Activated CD4-positive, alpha-beta T cell treated with anti-CD3 and anti-CD28 coated beads, Interleukin-2, amount 50 U/mL, for 24 hours (primary cell): Measurements from ENCODE around the gene TMEM255B.

Experiments used
- DNase-seq, 2 donors: peaks; one replicate each; pipeline ENCODE4 v3.0.0-alpha.2; 2020; ENCODE audit warnings: low read depth in 1 of 2, low spot score in 1 of 2

The TMEM255B gene

DNA sequence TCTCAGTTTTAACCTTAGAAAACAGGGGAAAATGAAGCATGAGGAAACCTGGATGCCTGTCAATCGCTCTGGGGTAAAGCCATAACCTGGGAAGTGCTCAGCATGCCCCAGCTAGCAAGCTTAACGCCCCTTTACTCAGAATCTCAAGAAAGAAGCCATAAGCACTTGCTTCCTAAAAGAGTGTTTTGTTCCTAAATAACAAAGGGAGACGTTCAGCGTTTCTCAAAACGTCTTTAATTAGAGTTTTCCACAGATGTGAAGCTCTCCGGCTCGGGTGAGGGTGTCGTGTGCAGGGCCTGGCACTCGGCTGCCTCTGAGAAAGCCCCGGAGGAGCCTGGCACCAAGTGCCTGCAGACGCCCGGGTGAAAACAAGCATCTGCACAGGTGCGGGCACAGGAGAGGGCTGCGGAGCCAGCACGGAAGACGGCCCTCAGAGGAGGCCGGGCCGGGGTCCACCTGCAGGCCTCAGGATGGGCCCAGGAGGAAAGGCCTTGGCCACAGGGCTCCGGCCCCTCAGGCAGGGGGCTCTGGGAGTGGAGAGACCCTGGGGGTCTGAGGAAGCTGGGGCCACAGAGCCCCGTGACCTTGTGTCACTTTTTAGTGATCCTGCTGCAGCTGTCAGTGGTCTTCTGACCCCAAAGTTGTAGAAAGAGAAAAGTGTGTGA is 98.6 kb downstream of the TMEM255B start:
- no peak for DNase-seq

DNA sequence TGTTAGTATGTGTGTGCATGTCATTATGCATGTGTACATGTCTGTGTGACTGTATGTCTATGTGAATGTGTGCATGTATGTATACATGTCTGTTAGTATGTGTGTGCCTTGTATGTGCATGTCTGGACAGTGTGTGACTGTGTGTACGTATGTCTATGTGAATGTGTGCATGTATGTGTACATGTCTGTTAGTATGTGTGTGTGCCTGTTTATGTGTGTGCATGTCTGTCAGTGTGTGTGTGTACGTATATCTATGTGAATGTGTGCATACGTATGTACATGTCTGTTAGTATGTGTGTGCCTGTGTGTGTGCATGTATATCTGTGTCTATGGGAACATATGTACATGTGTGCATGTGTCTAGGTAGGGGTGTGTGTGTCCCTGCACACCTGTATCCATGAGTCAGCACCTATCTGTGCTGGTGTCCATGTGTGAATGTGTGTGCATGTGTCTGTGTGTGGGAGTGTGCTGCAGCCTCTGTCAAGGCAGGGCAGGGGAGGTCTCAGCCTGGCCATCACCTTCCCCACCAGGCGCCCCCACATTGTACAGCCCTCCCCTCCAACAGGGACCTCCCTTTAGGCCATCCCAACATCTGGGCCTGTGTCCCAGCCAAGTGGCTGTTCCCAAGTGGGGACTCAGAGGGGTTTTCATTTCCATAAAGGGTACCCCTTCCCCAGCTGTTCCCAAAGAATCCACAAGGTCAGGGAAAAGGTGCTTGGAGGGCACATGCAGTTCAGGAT is 100.5 kb downstream of the TMEM255B start:
- no peak for DNase-seq

DNA sequence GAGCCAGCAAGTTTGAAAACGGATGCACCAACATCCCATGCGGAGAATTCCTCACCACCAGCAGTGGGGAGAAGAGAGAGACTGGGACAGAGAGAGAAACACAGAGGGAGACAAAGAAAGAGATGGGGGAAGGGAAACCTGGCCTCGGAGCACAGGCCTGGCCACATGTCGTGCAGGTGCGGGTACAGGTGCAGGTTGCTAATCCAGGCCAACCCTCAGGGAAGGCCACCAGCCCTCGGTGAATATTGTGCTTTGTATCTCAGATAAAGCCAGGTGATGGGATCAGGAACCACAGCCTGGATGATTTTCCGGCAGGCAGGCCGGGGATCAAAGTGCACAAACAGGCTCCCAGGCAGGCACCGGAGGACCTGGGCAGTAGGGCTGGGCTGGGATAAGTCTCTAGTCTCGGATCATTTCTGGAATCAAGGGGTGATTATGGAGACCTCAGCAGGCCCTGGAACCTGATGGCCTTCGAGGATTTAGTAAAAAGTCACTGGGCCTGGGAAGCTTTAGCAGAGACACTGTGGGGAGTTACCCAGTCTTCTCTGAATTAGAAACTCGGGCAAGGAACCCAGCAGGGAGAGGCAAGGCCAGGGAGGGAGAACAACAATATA is 101.1 kb downstream of the TMEM255B start:
- DNase-seq, result no peak

DNA sequence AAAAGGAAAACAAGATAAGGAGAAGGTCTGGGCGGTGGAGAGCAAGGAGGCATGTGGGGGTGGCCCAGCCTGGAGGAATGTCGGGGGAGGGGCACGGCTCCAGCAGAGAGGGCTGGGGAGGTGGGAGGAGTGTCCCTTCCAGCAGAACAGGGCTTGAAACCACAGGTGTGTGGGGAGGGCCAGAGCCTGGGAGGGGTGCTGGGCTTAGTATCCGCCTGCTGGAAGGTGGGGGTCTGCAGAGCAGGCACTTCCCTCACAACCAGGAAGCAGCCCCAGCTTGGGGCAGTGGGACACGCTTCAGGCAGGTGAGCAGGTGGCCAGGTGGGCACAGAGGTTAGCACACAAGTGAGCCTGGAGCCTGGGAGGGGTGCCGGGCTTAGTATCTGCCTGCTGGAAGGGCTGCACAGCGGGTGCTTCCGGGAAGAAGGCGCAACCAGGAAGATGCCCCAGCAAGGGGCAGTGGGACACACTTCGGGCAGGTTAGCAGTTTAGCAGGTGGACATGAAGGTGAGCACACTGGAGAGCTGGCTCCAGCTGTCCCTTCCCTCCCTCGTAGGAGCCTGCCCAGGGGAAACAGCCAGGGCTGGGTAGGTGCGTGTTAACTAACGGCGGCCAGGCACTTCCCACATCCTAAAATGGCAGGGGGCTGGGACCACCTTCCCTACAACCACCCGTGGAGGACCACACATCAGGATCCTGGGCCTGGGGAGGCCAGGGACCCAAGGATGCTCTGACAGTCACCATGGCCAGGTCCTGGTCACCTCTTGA is 101.8 kb downstream of the TMEM255B start:
- no peak for DNase-seq

DNA sequence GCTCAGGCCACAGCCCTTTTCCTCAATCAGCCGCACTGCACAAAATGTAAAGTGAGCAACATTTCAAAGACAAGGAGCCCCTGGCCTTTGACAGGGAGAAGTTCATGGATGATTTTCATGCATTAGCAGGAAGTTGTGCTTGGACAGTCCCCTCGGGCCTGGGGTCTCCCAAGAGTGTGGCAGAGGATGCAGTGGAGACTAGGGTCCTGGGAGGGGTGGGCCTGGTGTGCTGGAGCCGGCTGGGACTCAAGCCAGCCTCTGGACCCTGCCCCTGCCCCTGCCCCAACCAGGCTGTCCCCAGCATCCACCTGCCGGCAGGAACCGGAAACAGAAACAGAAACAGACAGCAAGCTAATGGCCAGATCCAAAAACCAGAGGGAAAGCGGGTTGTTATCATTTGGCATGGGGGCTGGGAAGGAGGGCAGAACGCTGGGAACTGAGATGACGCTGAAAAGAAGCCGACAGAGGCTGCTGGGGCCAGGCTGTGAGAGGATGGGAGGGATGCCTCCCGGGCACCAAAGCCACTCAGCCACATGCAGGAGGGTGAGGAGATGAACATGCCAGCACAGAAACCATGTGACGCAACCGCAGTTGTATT is 102.5 kb downstream of the TMEM255B start:
- no peak for DNase-seq

DNA sequence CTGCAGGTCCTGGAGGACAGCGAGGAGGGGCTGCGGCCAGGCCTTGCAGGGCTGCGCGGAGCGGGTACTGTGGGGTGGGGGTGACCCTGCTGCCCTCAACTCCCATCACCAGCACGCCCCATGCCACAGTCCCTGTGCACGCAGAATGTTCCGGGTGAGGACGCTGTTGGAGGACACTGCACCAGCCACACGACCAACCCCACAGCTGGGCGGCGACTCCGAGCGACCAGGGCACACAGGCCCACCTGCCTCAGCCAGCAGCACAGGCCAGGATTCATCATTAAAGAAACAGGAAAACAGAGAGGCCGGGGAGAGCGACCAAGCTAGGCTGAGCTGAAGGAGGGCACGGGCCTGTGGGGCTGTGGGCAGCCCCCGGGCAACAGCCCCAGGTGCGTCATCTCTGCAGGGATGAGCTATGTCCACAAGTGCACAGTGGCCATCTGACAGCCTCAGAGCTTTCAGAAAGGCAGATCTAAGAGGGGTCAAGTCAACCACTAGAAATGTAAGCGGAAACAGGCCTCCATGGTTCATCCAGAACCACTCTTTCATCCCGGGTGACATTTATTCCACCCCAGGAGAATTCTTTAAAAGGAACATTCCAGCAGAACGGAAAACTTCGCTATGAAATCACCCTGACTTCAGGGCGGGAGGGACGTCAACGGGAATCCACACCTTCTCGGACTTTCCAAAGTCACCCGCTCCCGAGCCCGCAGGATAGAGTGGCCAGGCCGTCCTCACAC is 103.3 kb downstream of the TMEM255B start:
- DNase-seq, result no peak

DNA sequence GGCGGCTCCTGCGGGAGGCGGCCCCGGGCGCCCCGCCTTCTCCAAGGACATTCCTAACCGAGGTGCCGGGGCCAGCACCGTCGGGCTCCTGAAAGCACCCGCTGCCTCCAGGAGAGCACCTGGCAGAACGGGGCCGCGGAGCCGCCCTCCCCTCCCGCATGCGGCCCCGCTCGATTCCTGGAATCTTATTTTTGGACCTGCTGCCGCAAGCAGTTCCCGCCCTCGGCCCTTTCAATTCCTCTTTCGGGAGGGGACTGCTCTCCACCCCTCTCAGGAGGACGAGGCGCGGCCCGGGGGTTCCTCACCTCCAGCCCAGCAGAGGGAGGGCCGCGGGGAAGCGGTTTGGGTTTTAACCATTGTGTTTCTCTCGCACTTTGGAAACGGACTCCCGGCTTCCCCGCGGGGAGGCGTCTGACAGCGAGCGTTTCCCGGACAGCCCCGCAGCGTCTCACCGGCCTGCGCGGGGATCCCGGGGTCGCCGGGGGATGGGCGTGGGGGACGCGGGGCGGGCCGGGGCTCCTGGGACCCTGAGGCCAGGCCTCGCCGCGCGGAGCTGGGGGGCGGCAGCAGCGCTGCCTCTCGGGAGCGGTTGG is 104.0 kb downstream of the TMEM255B start:
- no peak for DNase-seq

DNA sequence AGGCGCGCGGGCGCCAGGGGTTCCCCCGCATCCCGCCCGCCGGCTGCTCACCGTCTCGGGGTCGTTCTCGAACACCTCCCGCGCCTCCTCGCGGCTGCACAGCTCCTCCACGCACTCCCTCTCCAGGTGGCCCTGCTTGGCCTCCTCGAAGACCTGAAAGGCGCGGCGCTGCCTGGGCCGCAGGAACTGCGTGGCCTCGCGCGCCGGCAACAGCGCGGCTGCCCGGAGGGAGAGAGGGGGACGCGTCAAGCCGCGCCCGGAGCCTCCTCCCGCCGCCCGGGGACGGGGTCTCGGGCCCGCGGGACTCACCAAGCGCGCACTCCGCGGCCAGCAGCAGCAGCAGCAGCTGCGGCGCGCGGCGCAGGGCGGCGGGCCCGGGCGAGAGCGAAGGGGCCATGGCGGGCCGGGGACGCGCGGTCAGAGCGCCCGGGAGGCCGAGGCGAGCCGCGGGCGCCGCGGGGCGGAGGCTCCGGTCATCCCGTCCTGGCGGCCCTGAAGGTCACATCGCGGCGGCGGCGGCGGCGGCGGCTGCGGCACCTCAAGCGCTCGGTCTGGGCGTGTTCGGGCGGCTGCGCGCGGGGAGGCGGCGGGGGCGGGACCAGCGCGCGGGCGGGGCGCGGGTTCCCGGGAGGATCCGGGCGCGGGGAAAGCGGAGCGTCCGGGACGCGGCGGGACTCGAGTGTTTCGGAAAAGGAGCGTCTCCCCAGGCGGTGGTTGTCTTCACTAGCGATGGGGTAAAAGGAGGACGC is 104.7 kb downstream of the TMEM255B start, which contains the start of gene GAS6:
Gene GAS6 (minus strand): TSS at position 553 of the 749 bp plus-strand sequence. CDS start 156 bp downstream, at position 397.
- DNase-seq, result no peak

DNA sequence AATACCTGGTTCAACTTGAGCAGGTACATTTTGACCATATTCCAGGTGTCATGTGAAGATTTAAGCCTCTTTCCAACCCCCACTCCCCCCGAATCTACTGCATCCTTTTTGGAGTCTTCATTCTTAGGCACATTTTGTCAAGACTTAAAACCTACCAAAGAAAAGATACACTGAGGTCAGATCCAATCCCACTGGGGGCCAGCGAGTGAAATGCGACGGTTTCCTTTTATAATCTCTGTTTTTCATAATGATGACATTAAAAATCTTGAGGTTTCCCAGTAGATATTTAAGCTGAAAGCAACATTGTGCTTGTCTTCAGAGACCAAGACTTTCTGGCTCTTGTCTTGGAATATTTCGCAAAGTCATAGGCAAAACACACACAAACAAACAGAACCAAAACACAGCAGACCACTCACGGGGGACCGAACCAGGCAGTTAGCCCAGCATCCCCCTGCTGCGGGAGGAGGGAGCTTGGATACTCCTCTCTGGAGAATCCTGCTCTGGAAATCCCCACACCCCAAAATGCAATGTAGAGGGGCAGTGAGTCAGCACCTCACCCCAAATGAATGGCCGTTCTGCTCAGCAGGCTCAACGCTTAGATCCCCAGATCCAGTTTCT is 105.4 kb downstream of the TMEM255B start:
- DNase-seq, result no peak

DNA sequence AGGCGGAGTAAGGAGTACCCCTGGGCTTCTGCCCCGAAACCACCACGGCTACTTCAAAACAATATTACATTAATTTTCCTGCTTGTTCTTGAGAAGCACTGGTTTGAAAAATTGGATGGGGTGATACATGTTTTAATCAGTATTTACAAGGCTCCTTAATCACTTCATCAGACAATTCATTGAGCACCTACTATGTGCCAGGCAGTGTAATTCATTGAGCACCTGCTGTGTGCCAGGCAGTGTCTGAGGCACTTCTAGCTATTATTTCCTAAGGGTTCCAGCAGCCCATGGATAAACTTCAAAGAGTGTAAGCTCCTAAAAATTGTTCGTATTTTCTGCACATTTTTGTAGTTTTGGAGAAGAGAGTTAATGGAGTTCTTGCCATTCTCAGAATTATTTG is 106.4 kb downstream of the TMEM255B start:
- no peak for DNase-seq
